Heart left ventricle (tissue), 13 donors: ENCODE data around the gene SPAG6.

Source experiments
- POLR2A ChIP-seq, 2 donors: fragments of 450-650 bp; IDR thresholded peaks; one replicate each; pipeline ENCODE4 v1.6.1; 2017; ENCODE audit warnings: antibody characterized with exemption in 2 of 2, mild to moderate bottlenecking in 2 of 2, moderate library complexity in 2 of 2
- TF ChIP-seq, protein P1 (sequence below), 12 donors: fragments of 200-600 bp; sonication (generic) in 4 of 12; IDR thresholded peaks; one replicate each; pipeline versions ENCODE4 v1.5.0 to v1.8.0; 2018 to 2022; ENCODE audit warnings: antibody characterized with exemption in 12 of 12, mild to moderate bottlenecking in 5 of 12
- donor health status: ischemic (EF 13 %, LVEDD 7.1; RV severe dilation, severe dysfunction).
- donor health status: DM: no; HTN: yes; CAD: no.
- donor health status: DM: no; HTN: no; CAD: no.
- donor health status: ischemic (EF 25% LVEDD 6.9; RV normal size, moderate dysfunction).
- donor health status: ischemic (EF 25% LVEDD 5.7; RV mildly dilated, moderate dysfunction).
- donor health status: ischemic (EF 35%, LVEDD 5.7; RV mildly dilated, moderate dysfunction).
- donor health status: nonischemic (EF 11% LVEDD 7.7; RV severe dilation, severe dysfunction).
- donor health status: DM: yes; HTN: yes; CAD: no.
- donor health status: PGD.
- donor health status: ischemic (EF 29% LVEDD 5.4; RV normal size, mild dysfunction).
- donor health status: nonischemic (EF 23%, LVEDD 6.1; RV moderate dilation, normal function).

DNA sequence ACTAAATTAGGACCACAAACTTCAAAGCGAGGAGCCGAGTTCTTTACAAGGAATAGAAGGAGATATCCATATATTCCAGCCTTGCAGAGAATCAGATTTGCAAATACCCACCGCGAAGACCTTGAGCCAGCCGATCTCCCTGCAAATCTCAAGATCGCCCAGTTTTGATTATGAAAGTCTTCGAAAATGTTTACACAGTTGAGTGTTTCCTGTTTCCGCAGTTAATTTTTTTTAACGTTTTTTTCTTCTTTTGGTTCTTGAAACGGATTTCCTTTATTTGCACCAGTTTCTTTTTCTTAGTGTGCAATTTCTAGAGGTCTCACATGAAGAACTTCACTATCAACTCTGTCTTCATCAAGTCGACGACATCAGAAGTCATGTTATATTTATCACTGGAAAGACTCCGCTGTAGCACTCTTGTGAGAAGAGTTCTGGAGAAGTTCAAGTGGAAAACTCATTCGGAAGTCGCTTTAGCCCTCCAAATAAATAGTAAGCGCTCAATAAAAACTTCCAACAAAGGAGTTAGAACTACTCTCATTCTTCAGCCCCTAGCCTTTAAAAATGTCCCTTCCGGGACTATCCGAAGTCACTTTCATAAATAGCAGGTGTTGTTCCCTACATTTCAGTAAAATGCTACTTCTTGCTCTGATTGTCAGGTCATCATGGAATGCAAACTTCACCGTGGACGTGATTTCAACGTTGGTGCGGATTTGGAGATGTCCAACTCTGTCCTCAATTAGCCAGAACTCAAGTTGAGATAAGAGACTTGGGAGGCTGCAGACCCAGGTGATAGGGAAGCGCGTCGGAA lies 11.9 kb upstream of the SPAG6 start:
- TF ChIP-seq, protein P1, sequence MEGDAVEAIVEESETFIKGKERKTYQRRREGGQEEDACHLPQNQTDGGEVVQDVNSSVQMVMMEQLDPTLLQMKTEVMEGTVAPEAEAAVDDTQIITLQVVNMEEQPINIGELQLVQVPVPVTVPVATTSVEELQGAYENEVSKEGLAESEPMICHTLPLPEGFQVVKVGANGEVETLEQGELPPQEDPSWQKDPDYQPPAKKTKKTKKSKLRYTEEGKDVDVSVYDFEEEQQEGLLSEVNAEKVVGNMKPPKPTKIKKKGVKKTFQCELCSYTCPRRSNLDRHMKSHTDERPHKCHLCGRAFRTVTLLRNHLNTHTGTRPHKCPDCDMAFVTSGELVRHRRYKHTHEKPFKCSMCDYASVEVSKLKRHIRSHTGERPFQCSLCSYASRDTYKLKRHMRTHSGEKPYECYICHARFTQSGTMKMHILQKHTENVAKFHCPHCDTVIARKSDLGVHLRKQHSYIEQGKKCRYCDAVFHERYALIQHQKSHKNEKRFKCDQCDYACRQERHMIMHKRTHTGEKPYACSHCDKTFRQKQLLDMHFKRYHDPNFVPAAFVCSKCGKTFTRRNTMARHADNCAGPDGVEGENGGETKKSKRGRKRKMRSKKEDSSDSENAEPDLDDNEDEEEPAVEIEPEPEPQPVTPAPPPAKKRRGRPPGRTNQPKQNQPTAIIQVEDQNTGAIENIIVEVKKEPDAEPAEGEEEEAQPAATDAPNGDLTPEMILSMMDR (IDR thresholded peaks at IDR 0.05) = no peak
- no peak for TF ChIP-seq POLR2A (IDR thresholded peaks at IDR 0.05)
